Esophagus squamous epithelium (tissue), 5 donors: ENCODE results near the gene CD19. TPM values are rescaled to one million over a fixed set of nuclear protein-coding genes. Genes with fewer than 3 reads are reported as not detected.

ENCODE experiments used
- DNase-seq: peaks from one replicate; lab custom pipeline; 2025; lab: John Stamatoyannopoulos, UW
- H3K27ac ChIP-seq, 4 donors: fragments of 200-600 bp; sonication (generic); one replicate each; pipeline ENCODE4 v1.5.1; 2016 to 2019; ENCODE audit warnings: mild to moderate bottlenecking in 1 of 4
- H3K27me3 ChIP-seq, 4 donors: fragments of 200-600 bp; sonication (generic); 1 replicate in 3 of 4; 2 replicates in 1 of 4; pipeline versions ENCODE4 v1.5.1 to v1.6.0; 2017 to 2021; ENCODE audit warnings: antibody characterized with exemption in 1 of 4
- H3K36me3 ChIP-seq, 3 donors: fragments of 200-600 bp; sonication (generic); one replicate each; pipeline ENCODE4 v1.5.1; 2016 to 2019
- H3K4me1 ChIP-seq, 3 donors: fragments of 200-600 bp; sonication (generic); one replicate each; pipeline ENCODE4 v1.5.1; 2017 to 2019
- H3K4me3 ChIP-seq, 4 donors: fragments of 200-600 bp; sonication (generic); 1 replicate in 3 of 4; 2 replicates in 1 of 4; pipeline ENCODE4 v1.5.1; 2016 to 2019; ENCODE audit warnings: mild to moderate bottlenecking in 2 of 4, moderate library complexity in 1 of 4
- H3K9me3 ChIP-seq, 3 donors: fragments of 200-600 bp; sonication (generic); one replicate each; pipeline ENCODE4 v1.5.1; 2016 to 2019
- POLR2A ChIP-seq, 4 donors: fragments of 450-650 bp; IDR thresholded peaks; one replicate each; pipeline ENCODE4 v1.6.1; 2017; ENCODE audit warnings: antibody characterized with exemption in 4 of 4, mild to moderate bottlenecking in 4 of 4, moderate library complexity in 3 of 4
- WGBS, 2 donors: methylation state at CpG; one replicate each; pipeline ENCODE4 v1.1.5; 2018; 5-methylcytosine and 5-hydroxymethylcytosine counted together
- intact Hi-C: fragments of 100-400 bp; cut with DNase I; formaldehyde crosslinking; loops from one replicate; pipeline ENCODE4 v1.15.0; 2022
- total RNA-seq, 4 donors: library from RNA; depleted of rRNA; stranded (reverse); fragments of >200 nt; gene quantifications; one replicate each; pipeline ENCODE4 v1.1.0, GENCODE V29; 2016
- TF ChIP-seq, protein P1 (sequence below), 6 experiments: fragments of 450-650 bp in 4 of 6; fragments of 200-600 bp in 2 of 6; sonication (generic) in 2 of 6; IDR thresholded peaks; one replicate each; pipeline ENCODE4 v1.5.1; 2016 to 2019; ENCODE audit warnings: antibody characterized with exemption in 6 of 6, mild to moderate bottlenecking in 4 of 6, moderate library complexity in 4 of 6
- donor health status: DM: yes; HTN: yes; CAD: no.

CD19 gene
- total RNA-seq, 4 donors from 2014 or later: 0.19 to 0.42 TPM; not detected in 2

DNA sequence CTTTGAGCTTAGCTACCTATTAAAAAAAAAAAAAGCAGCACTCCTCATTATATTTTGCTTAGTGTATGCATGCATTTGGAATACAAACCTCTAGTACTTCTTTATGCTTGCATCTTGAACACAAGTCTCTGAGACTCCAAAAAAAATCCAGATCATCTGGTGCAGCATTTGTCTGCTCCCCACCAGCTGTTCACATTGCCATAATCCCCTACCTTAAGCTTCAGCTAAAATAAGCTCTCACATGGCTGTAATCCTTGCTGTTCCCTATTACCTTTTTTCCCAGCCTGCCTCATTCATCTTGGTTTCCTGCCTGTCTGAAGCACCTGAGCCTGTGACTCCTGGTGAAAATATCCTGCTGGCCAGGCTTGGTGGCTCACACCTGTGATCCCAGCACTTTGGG, 11.5 kb downstream of the CD19 start:
- DNase-seq: no peak
- Histone ChIP-seq H3K36me3 (no peaks in the 10 kb centered on the region), H3K27ac (no peak overlapping the region), H3K4me3 (no peak overlapping the region), H3K9me3 (no peaks in the 10 kb centered on the region), H3K27me3 (no peaks in the 10 kb centered on the region), H3K4me1 (peaks cover 7 to 11% (median 8%) of the 10 kb centered on the region in 3 donors)
- TF ChIP-seq POLR2A (IDR thresholded peaks at IDR 0.05): no peak
- TF ChIP-seq, protein P1, sequence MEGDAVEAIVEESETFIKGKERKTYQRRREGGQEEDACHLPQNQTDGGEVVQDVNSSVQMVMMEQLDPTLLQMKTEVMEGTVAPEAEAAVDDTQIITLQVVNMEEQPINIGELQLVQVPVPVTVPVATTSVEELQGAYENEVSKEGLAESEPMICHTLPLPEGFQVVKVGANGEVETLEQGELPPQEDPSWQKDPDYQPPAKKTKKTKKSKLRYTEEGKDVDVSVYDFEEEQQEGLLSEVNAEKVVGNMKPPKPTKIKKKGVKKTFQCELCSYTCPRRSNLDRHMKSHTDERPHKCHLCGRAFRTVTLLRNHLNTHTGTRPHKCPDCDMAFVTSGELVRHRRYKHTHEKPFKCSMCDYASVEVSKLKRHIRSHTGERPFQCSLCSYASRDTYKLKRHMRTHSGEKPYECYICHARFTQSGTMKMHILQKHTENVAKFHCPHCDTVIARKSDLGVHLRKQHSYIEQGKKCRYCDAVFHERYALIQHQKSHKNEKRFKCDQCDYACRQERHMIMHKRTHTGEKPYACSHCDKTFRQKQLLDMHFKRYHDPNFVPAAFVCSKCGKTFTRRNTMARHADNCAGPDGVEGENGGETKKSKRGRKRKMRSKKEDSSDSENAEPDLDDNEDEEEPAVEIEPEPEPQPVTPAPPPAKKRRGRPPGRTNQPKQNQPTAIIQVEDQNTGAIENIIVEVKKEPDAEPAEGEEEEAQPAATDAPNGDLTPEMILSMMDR (IDR thresholded peaks at IDR 0.05): no peak
- intact Hi-C loops: no loop called here

DNA sequence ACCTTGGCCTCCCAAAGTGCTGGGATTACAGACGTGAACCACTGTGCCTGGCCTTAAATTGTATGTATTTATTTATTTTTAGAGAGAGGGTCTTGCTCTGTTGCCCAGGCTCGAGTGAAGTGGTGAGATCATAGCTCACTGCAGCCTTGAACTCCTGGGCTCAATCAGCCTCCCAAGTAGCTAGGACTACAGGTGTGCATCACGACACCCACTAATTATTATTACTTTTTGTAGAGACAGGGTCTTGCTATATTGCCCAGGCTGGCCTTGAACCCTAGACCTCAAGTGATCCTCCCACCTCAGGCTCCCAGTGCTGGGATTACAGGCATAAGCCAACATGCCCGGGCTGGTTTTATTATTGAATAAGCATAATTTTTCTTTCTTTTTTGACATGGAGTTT, 14.9 kb downstream of the CD19 start:
- 49 to 74% methylated on average over 3 to 4 of the region's 4 CpGs for WGBS, 2 donors
- DNase-seq: no peak
- peaks cover 12 to 22% (median 14%) of the 10 kb centered on the region in 3 donors for H3K4me1 ChIP-seq
- no peaks in the 10 kb centered on the region for H3K9me3 ChIP-seq
- no peak overlapping the region for H3K27ac ChIP-seq
- no peaks in the 10 kb centered on the region for H3K36me3 ChIP-seq
- no peaks in the 10 kb centered on the region for H3K27me3 ChIP-seq
- TF ChIP-seq, protein P1 (IDR thresholded peaks at IDR 0.05): no peak
- no peak for TF ChIP-seq POLR2A (IDR thresholded peaks at IDR 0.05)
- no peak overlapping the region for H3K4me3 ChIP-seq
- intact Hi-C loops: no loop called here

- no peaks in the 10 kb centered on the region for H3K9me3 ChIP-seq
- peak within 1 kb of the TSS; percentile 85 to 97 (median 92) for H3K4me3 ChIP-seq
- WGBS, 2 donors: 0% methylated on average over 10 to 42 of the region's 79 CpGs
- H3K27ac ChIP-seq: peak within 1 kb of the TSS; percentile 86 to 96 (median 92)
- peaks cover 0 to 38% (median 18%) of the 10 kb centered on the region in 3 donors for H3K36me3 ChIP-seq
- peaks cover 10 to 33% (median 16%) of the 10 kb centered on the region in 3 donors for H3K4me1 ChIP-seq
- intact Hi-C loops: no loop called here
- peak; percentile 97 for DNase-seq
- H3K27me3 ChIP-seq: no peaks in the 10 kb centered on the region
- peak in 1 of 4 donors; percentile 27 for TF ChIP-seq POLR2A (IDR thresholded peaks at IDR 0.05)
- TF ChIP-seq, protein P1 (IDR thresholded peaks at IDR 0.05): peak in 1 of 6 experiments; percentile 28
Measured at GRCh38 chr16:28950648-28951409, 19.1 kb downstream of the CD19 start, which contains the start of gene NFATC2IP. TSS of gene NFATC2IP (plus strand) at chr16:28950937. CDS start at chr16:28951012, 75 bp downstream.

DNA sequence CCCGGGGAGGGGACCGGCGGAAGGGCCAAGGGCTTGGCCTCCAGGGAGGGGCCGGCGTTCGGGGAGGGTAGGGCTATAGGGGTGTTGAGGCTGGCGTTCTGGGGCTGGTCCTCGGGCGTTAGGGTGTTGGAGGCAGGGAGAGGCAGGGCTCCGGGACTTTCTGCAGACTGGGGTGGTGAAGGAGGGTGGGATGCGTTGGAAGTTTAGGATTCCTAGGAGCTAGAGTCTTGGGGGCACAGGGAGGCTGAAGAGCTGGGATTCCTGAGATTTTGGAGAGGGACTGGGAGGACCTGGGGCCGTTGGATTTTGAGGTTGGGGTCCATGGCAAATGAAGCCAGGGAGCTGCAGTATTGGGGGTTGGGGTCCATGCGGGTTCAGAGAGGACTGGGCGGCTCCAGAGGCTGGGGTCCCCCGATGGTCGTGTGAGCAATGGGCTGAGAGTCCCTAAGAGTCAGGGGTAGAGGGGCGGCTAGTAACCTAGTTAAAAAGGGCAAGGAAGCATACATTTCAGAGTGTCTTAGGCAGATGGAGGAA, 19.7 kb downstream of the CD19 start:
- Histone ChIP-seq H3K27ac (peak overlapping the region; percentile 86 to 96 (median 92)), H3K4me3 (peak overlapping the region; percentile 85 to 97 (median 92)), H3K27me3 (no peaks in the 10 kb centered on the region), H3K9me3 (no peaks in the 10 kb centered on the region), H3K36me3 (peaks cover 0 to 44% (median 24%) of the 10 kb centered on the region in 3 donors), H3K4me1 (peaks cover 10 to 31% (median 14%) of the 10 kb centered on the region in 3 donors)
- no peak for TF ChIP-seq POLR2A (IDR thresholded peaks at IDR 0.05)
- TF ChIP-seq, protein P1 (IDR thresholded peaks at IDR 0.05): no peak
- intact Hi-C loops: no loop called here
- DNase-seq: no peak
- 1% methylated on average over 11 to 13 of the region's 17 CpGs for WGBS, 2 donors

DNA sequence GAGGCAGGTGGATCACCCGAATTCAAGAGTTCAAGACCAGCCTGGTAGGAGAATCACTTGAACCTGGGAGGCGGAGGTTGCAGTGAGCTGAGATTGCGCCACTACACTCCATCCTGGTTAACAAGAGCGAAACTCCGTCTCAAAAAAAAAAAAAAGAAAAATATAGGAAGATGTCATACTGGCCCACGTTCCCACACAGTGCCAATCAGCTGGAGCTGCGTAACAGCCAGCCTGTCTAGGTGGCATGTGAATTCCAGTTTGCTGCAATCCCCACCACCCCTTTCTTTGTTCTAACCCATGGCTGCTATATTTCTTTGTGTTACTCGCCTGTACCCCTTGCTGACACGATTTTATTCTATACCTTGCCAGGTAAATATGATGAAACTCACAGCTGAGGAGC, 26.4 kb downstream of the CD19 start:
- no peak overlapping the region for H3K4me3 ChIP-seq
- H3K4me1 ChIP-seq: peaks cover 0 to 4% (median 0%) of the 10 kb centered on the region in 3 donors
- intact Hi-C loops: no loop called here
- DNase-seq: no peak
- H3K9me3 ChIP-seq: no peaks in the 10 kb centered on the region
- 88 to 90% methylated on average over 9 of the region's 9 CpGs for WGBS, 2 donors
- no peak overlapping the region for H3K27ac ChIP-seq
- no peaks in the 10 kb centered on the region for H3K27me3 ChIP-seq
- TF ChIP-seq, protein P1 (IDR thresholded peaks at IDR 0.05): no peak
- TF ChIP-seq POLR2A (IDR thresholded peaks at IDR 0.05): no peak
- peaks cover 6 to 100% (median 58%) of the 10 kb centered on the region in 3 donors for H3K36me3 ChIP-seq
